ENCODE data around the gene DDOST. TPM values are rescaled to one million over a fixed set of nuclear protein-coding genes. Genes with fewer than 3 reads are reported as not detected.

DDOST gene
- polyA plus RNA-seq, 1 donor (not counting 4 experiments of a cell fraction or from before 2014, with no cell fraction given) = 263 TPM

- H3K36me3 ChIP-seq (ENCODE audit: control insufficient read depth in 2 of 2, extremely low read depth in 1 of 2, insufficient read depth in 2 of 2, low read length in 2 of 2) = peaks cover 8 to 15% of the 10 kb centered on the region in 2 experiments
- dilution Hi-C loops (cut with MboI; ENCODE audit: extremely low pct_ligation_motif_present, low sequenced_read_pairs) = no loop called here
- H3K4me2 ChIP-seq (ENCODE audit: control insufficient read depth, extremely low read depth, insufficient read depth, low read depth, low read length) = no peak overlapping the region
- H3K4me3 ChIP-seq (ENCODE audit: control insufficient read depth in 2 of 3, extremely low read depth in 1 of 3, insufficient read depth in 2 of 3, low read depth in 1 of 3, low read length in 3 of 3) = no peak overlapping the region
- H2AFZ ChIP-seq (ENCODE audit: control insufficient read depth, low read length) = no peak overlapping the region
- H3K27me3 ChIP-seq (ENCODE audit: control insufficient read depth, extremely low read depth, insufficient read depth, low read length) = no peaks in the 10 kb centered on the region
- no peak for TF ChIP-seq CTCF (optimal IDR thresholded peaks at IDR 0.05 in 1 of 3, IDR thresholded peaks at IDR 0.05 in 1 of 3, conservative IDR thresholded peaks at IDR 0.05 in 1 of 3; ENCODE audit: extremely low read depth in 1 of 3, insufficient read depth in 2 of 3, low read length in 3 of 3)
- no peak for TF ChIP-seq EZH2 (IDR thresholded peaks at IDR 0.05; ENCODE audit: low read length)
- no peaks in the 10 kb centered on the region for H3K9me1 ChIP-seq (ENCODE audit: control insufficient read depth, extremely low read depth, insufficient read depth, low read length)
- H3K9me3 ChIP-seq (ENCODE audit: control insufficient read depth, low read depth, low read length) = no peaks in the 10 kb centered on the region
- H3K79me2 ChIP-seq (ENCODE audit: control insufficient read depth, insufficient read depth, low read length) = no peaks in the 10 kb centered on the region
- no peaks in the 10 kb centered on the region for H4K20me1 ChIP-seq (ENCODE audit: control insufficient read depth, extremely low read depth, insufficient read depth, low read length)
- no peak for DNase-seq (ENCODE audit: low read depth, low spot score)
- no peak for FAIRE-seq
- H3K9ac ChIP-seq (ENCODE audit: control insufficient read depth, extremely low read depth, insufficient read depth, low read length) = no peak overlapping the region
- no peak overlapping the region for H3K27ac ChIP-seq (ENCODE audit: control insufficient read depth, insufficient read depth, low read length)
- peaks cover 13% of the 10 kb centered on the region for H3K4me1 ChIP-seq (ENCODE audit: control insufficient read depth, extremely low read depth, insufficient read depth, low read length)
Measured at GRCh38 chr1:20636785-20637347, 24.3 kb downstream of the DDOST start.

- FAIRE-seq (peak; percentile 81), DNase-seq (ENCODE audit: low read depth, low spot score) (no peak)
- no peaks in the 10 kb centered on the region for H4K20me1 ChIP-seq (ENCODE audit: control insufficient read depth, extremely low read depth, insufficient read depth, low read length)
- H3K36me3 ChIP-seq (ENCODE audit: control insufficient read depth in 2 of 2, extremely low read depth in 1 of 2, insufficient read depth in 2 of 2, low read length in 2 of 2) = peaks cover 5 to 8% of the 10 kb centered on the region in 2 experiments
- peak overlapping the region; percentile 65 for H3K27ac ChIP-seq (ENCODE audit: control insufficient read depth, insufficient read depth, low read length)
- peaks cover 13% of the 10 kb centered on the region for H3K4me1 ChIP-seq (ENCODE audit: control insufficient read depth, extremely low read depth, insufficient read depth, low read length)
- peak overlapping the region; percentile 89 for H3K9ac ChIP-seq (ENCODE audit: control insufficient read depth, extremely low read depth, insufficient read depth, low read length)
- H2AFZ ChIP-seq (ENCODE audit: control insufficient read depth, low read length) = peak overlapping the region; percentile 0
- H3K4me2 ChIP-seq (ENCODE audit: control insufficient read depth, extremely low read depth, insufficient read depth, low read depth, low read length) = peak overlapping the region; percentile 93
- H3K9me1 ChIP-seq (ENCODE audit: control insufficient read depth, extremely low read depth, insufficient read depth, low read length) = no peaks in the 10 kb centered on the region
- TF ChIP-seq EZH2 (IDR thresholded peaks at IDR 0.05; ENCODE audit: low read length) = no peak
- no peak for TF ChIP-seq CTCF (optimal IDR thresholded peaks at IDR 0.05 in 1 of 3, IDR thresholded peaks at IDR 0.05 in 1 of 3, conservative IDR thresholded peaks at IDR 0.05 in 1 of 3; ENCODE audit: extremely low read depth in 1 of 3, insufficient read depth in 2 of 3, low read length in 3 of 3)
- H3K27me3 ChIP-seq (ENCODE audit: control insufficient read depth, extremely low read depth, insufficient read depth, low read length) = no peaks in the 10 kb centered on the region
- H3K4me3 ChIP-seq (ENCODE audit: control insufficient read depth in 2 of 3, extremely low read depth in 1 of 3, insufficient read depth in 2 of 3, low read depth in 1 of 3, low read length in 3 of 3) = peak overlapping the region; percentile 66 to 73 (median 72)
- dilution Hi-C loops (cut with MboI; ENCODE audit: extremely low pct_ligation_motif_present, low sequenced_read_pairs) = no loop called here
- H3K9me3 ChIP-seq (ENCODE audit: control insufficient read depth, low read depth, low read length) = no peaks in the 10 kb centered on the region
- no peaks in the 10 kb centered on the region for H3K79me2 ChIP-seq (ENCODE audit: control insufficient read depth, insufficient read depth, low read length)
Measured at GRCh38 chr1:20634594-20635084, 26.5 kb downstream of the DDOST start.

Data from keratinocyte (primary cell).